Fibroblast of gingiva (primary cell): Measurements from ENCODE around the gene ZXDC.

Experiments
- DNase-seq: peaks from one replicate; pipeline ENCODE4 v3.0.0-alpha.2; 2011; ENCODE audit warnings: low read depth

ZXDC gene

DNA sequence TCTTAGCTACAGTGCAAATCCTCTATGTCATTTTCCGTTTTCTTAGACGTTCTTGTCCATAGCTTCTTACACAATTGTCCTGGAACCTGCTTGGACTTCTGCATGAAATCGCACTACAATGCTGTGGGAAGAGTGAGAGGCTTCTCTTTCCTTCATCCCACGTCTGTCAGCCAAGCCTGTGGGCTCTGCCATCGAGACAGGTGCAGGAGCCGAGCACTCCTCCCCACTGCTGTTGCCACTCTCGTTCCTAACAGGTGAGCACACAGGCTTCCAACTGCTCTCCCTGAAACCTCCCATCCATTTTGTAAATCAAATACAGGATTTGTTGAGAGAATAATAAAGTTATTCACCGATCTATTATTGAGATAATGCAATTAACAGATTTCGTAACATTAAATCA lies 23.5 kb downstream of the ZXDC start:
- DNase-seq = no peak

DNA sequence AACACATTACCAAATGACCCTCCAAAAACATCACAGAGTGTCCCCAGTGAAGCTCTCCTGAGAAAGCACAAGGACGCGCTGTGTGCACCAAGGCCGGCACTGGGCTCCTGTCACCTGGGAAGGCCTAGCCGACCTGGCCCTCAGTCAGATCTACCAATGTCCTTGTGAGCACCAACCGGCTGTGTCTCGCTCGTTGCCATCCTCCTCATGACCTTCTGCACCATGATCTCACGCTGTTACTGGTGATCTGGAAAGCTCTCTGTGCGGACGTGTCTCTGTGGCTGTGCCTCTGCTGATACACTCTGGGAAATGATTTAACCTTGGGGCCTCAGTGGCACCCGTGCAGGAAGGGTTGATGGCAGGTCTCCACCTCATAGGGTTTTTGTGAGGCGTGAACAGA lies 24.2 kb downstream of the ZXDC start:
- no peak for DNase-seq

DNA sequence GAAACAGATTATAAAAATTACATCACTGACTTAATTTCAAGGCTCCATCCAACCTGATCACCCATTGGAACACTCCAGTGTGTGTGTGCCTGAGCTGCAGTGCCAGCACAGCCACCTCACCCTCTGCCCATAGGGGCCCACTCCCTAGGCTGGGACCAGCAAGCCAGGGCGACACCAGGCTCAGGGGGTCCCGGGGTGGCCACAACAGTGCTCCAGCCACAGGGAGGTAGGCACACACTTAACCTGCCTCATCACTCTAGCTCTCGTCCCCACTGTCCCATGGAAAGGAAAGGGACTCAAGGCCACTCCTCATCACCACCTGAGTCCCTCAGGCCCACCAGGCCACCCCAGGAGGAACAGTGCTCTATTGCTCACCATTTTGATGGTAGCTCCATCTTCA lies 24.9 kb downstream of the ZXDC start:
- DNase-seq = no peak

DNA sequence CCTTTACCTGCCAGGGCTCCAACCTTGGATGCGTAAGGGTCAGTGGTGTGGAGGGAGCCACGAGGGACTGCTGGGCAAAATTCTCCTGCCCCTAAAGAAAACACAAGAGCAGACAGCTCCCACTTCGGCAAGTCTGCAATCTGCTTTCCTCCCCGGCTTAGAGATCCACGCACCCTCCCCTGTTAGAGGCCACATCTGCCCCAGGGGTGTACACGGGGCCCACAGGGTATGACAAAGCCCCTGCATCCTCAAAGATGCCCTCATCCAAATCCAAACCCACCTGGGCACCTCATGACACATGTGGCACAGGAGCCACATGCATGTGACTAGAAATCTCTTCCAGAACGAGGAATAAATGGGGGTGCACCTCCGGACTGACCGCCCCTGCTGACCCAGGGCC lies 25.5 kb downstream of the ZXDC start:
- DNase-seq = no peak

DNA sequence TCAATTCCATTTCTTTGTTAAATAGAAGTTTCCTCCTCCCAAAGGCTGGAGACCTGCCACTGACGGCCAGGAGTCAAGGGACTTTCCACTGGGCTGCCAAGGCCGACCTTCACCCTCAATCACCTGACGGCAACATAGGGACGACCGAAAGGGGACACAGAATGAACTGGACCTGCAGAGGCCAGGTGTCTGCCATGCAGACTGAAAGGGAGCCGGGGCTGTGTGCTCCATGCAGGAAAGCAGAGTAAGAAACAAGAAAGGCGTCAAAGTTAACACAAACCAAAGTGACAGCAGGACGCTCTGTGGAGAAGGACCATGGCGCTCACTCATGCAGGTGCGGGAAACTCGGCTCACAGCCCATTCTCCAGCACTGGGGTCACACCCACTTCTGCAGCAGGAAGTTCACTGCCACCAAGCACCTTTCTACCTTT lies 26.1 kb downstream of the ZXDC start:
- no peak for DNase-seq

DNA sequence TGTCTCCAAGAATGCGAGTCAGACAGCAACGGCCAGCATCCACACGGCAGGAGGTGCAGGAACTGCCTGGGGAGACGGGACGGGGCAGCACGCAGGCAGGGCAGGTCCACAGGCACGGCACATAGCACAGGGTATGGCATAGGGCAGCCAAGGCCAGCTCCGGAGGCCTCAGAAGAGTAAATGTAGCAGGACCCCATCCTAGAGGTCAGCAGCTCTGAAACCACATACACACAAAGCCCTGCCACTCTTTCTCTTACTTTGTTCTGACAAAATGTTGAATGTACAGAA lies 26.9 kb downstream of the ZXDC start:
- DNase-seq = no peak

DNA sequence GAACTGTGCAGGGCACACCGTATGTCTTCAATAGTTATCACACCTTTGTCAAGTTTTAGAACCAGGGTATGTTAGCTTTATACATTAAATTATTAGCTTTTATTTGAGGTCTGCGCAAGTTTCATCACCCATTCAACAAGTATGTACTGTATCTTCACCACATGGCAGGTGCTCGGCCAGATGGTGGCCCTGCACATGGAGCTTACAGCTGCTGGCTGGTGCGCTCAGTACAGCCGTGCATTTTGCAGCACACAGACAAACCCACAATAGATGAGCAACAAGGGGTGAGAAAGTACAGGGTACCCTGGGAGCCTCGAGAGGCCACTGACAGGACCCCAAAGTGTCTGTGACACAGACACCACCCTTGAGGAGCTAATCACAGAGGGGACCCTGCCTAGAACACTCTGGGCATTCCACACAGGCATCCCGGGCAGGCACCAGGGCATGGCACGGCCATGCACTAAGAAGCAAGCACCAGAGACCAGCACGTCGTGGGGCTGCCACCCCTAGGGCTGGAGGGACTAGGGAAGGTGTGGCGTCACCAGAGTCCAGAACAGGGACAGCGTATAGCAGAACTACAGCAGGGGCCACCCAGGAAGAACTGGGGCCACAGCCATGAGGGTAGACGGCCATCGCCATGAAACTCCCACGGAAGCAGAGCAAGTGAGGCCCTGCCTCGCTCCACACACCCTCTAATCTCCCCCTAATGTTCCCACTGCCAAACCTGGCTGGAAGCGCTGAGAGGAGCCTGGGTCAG lies 27.4 kb downstream of the ZXDC start:
- no peak for DNase-seq

DNA sequence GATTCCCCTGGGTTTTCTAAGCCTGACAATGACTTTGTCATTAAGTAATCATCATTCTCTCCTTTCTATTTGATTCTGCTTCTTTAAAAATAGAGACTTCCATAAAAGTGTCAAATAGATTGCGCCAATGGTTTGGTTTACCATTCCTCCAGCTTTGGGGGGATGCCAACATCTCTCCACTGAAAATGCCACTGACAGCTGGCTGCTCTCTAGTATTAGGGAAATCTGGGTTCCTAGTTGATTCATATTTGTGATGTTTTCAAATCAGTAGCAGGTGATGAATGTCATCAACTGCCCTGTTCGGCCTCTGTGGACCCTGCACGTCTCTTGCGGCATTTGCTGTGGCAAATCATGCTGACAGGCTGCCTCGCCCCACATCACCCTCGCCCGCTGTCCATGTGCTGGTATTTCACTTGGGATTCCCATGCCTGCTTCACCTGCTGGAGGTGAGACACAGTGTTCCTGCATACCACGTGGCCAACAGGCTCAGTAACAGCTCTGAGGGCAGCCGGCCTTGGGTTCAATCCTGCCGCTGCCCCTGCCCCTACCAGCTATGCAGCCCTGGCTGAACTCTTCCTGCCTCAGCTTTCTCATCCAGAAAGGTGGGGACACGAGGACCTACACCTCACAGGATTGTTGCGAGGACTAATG lies 28.1 kb downstream of the ZXDC start:
- peak; percentile 19 for DNase-seq

DNA sequence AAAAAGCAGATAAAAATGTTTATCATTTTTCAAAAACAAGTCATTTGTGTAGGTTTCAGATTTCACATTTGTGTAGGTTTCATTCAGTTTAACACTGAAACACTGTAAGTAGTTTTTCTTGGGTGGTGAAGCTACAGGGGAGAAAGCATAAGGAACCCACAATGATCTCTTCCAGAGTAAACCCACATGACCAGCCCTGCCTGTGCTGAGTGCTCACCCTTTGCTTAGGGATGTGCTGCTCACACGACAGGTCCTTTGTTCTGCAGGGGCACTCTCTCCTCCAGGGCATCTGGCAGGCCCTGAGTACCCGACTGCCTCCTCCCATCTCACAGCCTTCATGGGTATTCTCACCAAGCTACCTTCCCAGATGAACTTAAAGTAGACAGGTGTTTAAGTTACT lies 28.9 kb downstream of the ZXDC start:
- no peak for DNase-seq

DNA sequence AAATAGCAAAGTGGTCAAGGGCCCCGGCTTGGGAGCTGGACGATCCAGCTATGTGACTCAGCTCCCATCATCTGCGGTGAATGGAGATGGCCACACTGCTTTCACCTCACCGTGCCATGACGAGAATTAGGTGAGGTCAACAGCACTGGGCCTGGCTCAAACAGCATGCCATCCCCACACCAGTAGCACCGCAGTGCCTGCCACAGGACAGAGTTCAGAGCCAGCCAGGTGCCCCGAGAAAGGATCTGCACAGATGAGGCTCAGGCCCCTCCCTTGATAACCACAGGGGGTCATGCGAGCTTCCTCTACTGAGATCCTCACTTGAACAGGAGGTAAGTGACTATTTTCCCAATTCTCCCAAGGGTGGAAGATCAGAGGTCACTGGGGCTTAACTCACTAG lies 29.4 kb downstream of the ZXDC start:
- DNase-seq = no peak

DNA sequence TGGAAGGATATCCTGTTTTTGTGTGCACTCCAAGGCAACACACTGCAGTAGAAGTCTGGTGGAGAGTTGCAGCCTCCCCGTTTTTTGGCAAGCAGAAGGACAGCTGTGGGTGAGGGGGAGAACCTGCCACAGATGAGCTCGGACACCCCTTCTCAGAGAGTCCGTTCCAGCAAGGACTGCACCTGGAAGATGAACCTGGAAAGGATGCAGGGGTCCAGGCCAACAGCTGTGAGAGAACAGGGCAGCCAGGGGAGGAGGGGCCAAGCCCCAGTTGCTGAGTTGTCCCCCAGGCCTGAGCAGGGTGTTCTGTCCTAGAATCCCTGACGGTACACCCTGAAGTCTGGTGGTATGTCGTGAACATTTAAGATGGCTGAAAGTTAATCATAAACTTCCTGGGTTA lies 30.2 kb downstream of the ZXDC start:
- DNase-seq = no peak

DNA sequence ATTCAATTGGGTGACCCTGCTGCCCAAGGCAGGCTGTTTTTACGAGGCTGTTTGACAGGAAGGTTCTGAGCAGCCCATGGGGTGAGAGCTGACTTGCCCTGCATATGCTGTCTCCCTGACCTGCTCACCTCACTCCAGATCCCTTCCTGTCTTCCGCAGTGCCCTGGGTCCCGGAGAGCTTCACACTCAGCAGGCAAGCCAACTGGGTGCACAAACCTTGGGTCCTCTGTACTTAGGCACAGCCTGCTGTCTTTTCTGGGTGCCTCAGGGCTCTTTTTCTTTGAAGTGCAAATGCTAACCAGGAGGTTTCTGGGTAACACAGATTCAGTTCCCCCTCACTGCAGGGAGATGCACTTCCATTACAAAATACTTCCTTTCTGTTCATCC lies 32.8 kb downstream of the ZXDC start:
- no peak for DNase-seq

DNA sequence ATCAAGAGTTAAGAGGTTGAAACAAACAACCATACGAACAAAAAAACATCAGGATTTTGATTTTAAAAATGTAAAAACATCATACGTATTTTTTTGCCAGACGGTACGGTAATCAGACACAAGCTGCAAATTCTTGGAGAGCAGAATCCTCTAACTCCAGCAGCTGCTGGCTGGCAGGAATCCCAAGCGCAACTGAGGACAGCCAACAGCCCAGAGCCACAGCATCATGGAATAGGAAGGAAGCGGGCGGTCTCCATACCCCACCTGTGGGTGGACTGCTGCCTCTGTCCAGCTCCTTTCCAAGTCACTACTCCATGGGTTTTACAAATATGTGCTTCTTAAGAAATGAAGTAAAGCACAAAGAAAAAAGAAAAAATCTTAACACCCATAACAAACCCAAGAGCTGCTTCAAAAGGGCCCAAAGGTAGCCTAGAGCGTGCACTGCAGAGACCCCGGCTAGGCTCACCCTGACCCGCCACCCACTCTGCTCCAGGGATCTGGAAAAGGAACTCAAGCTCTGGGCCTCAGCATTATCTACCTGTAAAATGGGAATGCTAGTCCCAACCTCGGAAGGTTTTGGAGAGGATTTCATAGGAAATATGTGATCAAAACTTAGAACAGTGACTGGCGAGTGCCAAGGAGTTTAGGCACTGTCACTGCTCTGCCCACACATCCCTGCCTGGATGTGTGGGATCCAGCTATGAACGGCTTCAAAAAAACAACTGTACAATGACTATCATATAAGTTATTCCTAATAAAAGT lies 33.4 kb downstream of the ZXDC start:
- DNase-seq = no peak

DNA sequence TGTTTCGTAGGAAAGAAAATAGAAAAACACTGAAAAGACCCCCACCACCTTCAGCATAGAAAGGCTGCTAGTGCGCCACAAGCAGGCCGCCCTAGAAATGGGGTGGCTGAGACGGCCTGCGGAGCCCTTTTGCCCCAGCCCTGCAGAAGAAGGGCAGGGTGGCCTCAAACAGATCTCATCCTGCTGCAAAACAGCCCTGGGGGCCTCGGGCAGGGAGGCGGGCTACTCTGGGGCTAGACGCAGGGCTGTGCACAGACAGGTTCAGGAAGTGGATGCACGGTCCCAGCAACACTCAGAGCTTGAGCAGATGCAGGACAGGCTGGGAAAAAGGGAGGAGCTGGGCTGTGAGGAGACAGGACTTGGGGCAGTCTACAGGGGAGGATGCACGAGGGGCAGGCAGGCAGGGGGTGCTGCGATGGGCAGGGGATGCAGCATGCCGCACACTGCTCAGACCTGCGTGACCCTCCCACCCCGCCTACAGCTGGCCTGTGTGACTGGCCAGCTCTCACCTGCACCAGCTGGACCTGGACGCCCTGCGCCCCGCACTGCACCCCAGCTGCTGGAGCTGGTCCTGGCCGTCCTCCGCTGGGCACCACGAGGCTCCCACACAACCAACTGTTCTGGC lies 34.3 kb downstream of the ZXDC start:
- DNase-seq = no peak

DNA sequence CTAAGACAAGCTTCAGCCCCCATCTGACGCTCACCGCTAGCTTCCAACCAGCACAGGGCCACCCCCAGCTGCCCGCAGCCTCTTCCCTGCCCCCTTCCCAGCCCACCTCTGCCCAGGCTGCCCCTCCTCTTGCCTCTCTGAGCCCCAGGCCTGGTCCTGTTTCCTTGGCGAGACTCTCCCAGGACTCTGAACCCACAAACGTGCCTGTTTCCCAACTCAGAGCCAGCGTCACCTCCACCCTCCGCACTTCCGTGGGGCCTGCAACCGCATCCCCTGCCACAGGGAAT lies 35.0 kb downstream of the ZXDC start:
- no peak for DNase-seq

DNA sequence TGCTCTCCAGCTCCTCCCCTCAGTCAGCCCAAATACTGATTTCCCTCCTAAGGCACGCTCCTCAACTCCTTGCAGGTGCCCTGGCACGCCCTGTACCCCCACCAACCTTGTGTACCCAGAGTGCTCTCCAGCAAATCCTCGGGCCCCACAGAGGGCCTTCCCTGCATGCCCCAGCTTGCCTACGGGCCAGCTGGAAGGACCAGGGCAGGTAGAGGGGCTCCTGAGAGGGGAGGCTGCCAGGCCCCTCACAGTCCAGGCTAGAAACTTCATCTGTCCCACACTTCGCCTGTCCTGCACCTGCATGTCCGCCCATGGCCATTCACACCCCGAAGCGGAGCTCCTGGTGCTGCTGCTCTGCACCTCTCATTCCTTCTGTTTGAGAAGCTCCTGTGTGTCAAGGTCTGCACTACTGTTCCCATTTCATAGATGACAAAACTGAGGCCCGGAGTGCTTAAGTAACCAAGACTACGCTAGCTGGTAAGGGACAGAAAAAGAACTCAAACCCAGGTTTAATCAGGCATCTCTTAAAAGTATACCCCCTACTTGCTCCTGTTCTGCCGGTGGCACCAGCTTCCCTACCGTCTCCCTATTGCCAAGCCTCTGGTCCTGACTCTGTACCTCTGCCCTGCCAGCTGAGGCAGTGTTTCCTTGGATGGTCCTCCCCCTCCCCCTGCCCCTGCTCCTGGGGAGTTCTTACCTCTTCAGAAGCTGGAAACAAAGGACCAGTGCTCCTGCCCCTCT lies 35.6 kb downstream of the ZXDC start:
- no peak for DNase-seq

DNA sequence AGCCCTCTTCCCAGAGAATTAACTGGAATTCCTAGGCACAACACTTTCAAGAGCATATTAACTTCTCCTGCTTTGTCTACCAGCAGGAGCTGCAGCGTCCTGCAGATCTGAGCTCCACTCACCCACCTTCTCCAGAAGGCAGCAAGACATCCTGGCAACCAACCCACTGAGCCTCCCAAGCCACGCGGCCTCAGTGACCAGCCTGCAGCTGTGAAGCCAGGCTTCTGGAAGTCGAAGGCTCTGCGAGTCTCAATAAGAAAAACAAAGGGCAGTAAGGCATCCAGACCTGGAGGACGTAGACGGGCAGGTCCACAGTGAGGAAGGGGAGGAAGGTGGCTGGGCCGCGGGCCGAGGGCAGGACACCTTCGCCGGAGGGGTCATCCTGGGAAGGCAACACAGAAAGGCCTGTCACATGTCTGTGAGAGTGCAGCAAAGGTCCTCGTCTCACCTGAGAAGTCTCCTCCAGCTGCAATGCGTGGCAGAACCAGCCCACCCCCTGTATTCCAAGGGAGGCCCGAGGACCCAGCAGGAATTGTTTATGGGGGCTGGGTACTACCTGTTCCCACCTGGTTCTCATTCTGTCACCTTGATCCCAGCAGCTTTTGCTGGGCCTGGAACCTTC lies 36.2 kb downstream of the ZXDC start:
- DNase-seq = no peak

DNA sequence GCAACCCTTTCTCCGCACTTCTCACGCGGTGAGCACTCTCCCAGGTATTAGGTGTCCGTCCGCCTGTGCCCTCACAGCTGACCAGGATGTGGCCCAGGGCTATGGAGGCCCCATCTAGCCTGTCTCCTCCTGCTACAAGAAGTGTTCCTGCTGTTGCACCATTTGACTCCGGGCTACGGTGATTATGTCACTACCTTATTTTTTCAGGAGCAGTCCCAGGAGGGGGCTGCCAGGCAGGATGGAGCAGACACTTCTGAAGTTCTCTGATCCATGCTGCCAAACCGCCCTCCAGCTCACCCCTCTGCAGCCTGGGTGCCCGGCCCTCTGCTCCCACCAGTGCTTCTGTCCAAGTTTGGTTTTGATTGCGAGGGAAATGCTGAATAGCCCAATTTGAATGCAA lies 36.9 kb downstream of the ZXDC start:
- no peak for DNase-seq

DNA sequence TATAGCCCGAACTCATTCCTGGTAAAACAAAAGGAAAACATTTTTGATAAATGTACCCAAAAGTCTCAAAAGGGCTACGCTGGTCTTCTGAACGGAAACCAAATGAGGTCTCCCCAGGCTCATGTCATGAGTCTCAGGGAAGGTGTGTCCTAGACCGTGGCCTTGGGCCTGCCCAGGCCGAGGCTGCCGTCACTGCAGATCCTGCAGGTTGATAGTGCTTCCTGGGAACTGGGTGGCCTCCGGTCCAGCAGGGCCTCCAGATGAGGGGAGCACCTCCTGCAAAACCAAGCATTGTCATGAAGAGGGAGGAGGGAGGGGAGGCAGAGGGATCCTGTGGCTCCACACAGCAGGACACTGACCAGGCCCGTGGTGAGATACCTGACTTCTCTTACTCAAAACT lies 37.5 kb downstream of the ZXDC start:
- DNase-seq = no peak

DNA sequence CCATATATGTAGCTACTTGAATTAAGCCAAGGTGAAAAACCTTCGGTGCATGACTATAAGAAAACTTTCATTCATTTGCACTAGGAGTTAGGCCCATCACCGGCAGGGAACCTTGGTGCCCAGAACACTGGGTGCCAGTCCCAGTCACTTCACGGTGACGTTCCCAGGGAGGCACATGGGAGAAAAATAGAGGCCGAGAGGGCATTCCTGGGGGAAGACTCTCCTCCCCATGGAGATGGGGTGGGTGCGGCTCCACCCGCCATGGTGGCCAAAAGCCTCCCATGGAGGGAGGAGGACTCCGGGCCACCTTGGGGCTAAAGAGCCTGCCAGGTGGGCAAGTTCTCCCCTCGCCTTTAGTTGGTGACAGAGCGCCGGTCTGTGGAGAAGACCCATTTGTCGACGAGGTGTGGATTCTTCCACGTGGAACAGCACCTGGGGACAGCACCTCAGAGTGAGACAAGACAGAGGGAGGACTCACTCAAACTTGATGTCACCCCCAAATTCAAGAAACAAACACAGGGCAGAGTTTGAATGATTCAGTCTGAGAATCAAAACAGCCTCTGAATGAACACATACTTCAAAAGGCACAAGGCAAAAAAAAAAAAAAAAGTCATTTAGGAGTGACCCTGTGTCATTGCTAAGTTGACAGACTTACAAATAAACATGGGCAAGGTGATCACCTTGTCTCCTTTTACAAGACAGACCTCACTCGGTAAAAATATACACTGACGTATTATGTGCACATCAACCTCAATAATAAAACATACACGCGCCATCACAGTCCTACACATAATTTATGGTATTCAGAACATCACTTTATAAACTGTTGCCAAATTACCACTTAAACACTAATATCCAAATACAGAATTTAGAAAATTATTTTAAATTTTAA lies 38.6 kb downstream of the ZXDC start:
- DNase-seq = no peak
